Panc1 (cell line): ENCODE data around the gene ACOX3. TPM values are rescaled to one million over a fixed set of nuclear protein-coding genes. Genes with fewer than 3 reads are reported as not detected.

Source experiments
- ATAC-seq: fragments of 200-7000 bp; cut with Tn5 transposase; 2 replicates; pipeline ENCODE4 v1.9.1; 2020; ENCODE audit warnings: mild to moderate bottlenecking, moderate library complexity
- BruUV-seq: library from RNA; stranded (reverse); fragments of 400-500 nt; replicated peaks from 2 replicates; lab custom pipeline; 2021; lab: Mats Ljungman, UMichigan
- CTCF ChIA-PET: fragments of 300-600 bp; sonication (Branson Sonifier 250); formaldehyde crosslinking; loops from one replicate; lab custom pipeline; 2022; ENCODE audit warnings: antibody characterized with exemption; lab: Charles Lee
- POLR2A ChIA-PET: fragments of 300-600 bp; sonication (Branson Sonifier 250); formaldehyde crosslinking; loops from one replicate; lab custom pipeline; 2022; ENCODE audit warnings: antibody characterized with exemption; lab: Charles Lee
- DNase-seq: peaks from one replicate; pipeline ENCODE4 v3.0.0-alpha.2; 2010; ENCODE audit warnings: low read depth, low spot score
- H3K27ac ChIP-seq: 2 replicates; pipeline ENCODE4 v1.5.1; 2011; ENCODE audit warnings: mild to moderate bottlenecking, low read length, inconsistent platforms
- H3K27me3 ChIP-seq: fragments of 200-500 bp; sonication (Bioruptor generic); 2 replicates; pipeline ENCODE4 v1.6.0; 2014; ENCODE audit warnings: low read length, inconsistent platforms; ENCODE audit not compliant: control insufficient read depth, insufficient read depth
- H3K36me3 ChIP-seq: fragments of 200-500 bp; sonication (Bioruptor generic); 2 replicates; pipeline ENCODE4 v1.5.1; 2014; ENCODE audit warnings: inconsistent platforms, mild to moderate bottlenecking, low read length, moderate library complexity; ENCODE audit not compliant: control insufficient read depth, insufficient read depth
- H3K4me1 ChIP-seq: 2 replicates; pipeline ENCODE4 v1.5.1; 2011; ENCODE audit warnings: inconsistent platforms, mild to moderate bottlenecking, low read length, moderate library complexity; ENCODE audit not compliant: control insufficient read depth, insufficient read depth
- H3K4me3 ChIP-seq, 2 experiments: 2 replicates each; pipeline ENCODE4 v1.5.1; 2011 to 2012; ENCODE audit warnings: low read depth in 2 of 2, low read length in 2 of 2, mild to moderate bottlenecking in 2 of 2, inconsistent platforms in 1 of 2, moderate library complexity in 1 of 2
- H3K9me3 ChIP-seq: fragments of 200-500 bp; sonication (Bioruptor generic); 2 replicates; pipeline ENCODE4 v1.5.1; 2014; ENCODE audit warnings: low read depth, mild to moderate bottlenecking, inconsistent platforms, low read length, moderate library complexity; ENCODE audit not compliant: control insufficient read depth, insufficient read depth
- CTCF ChIP-seq: fragments of 450-650 bp; IDR thresholded peaks from 2 replicates; pipeline ENCODE4 v1.5.1; 2017; ENCODE audit warnings: mild to moderate bottlenecking
- POLR2AphosphoS5 ChIP-seq: IDR thresholded peaks from 2 replicates; pipeline ENCODE4 v1.6.1; 2012; ENCODE audit warnings: mild to moderate bottlenecking, low read depth, low read length, moderate library complexity
- SIN3A ChIP-seq: IDR thresholded peaks from 2 replicates; pipeline ENCODE4 v1.6.1; 2012; ENCODE audit warnings: low read depth, mild to moderate bottlenecking, low read length, moderate library complexity, borderline replicate concordance; ENCODE audit not compliant: insufficient read depth
- TCF7L2 ChIP-seq: IDR thresholded peaks from 2 replicates; pipeline ENCODE4 v1.6.1; 2011; ENCODE audit warnings: mild to moderate bottlenecking, low read depth, low read length, inconsistent platforms
- in situ Hi-C: cut with HindIII; loops from 2 replicates; pipeline ENCODE4 v1.10.0; 2016; ENCODE audit warnings: low sequenced_read_pairs, low pct_unique_long_range_greater_than_20kb
- intact Hi-C: fragments of 100-400 bp; cut with micrococcal nuclease; formaldehyde crosslinking; loops from one replicate; pipeline ENCODE4 v1.10.0; 2022; ENCODE audit not compliant: unreplicated experiment
- total RNA-seq: library from RNA; stranded (reverse); gene quantifications from one replicate; pipeline ENCODE4 v1.2.1, GENCODE V29; 2021; ENCODE audit not compliant: unreplicated experiment
- TF ChIP-seq, protein P1 (sequence below), 2 experiments: IDR thresholded peaks; 2 replicates each; pipeline ENCODE4 v1.6.1; 2011 to 2012; ENCODE audit warnings: low read depth in 2 of 2, control low read depth in 1 of 2, low read length in 1 of 2, mild to moderate bottlenecking in 1 of 2, moderate library complexity in 1 of 2; ENCODE audit not compliant: insufficient read depth in 1 of 2

Gene ACOX3
- total RNA-seq, 1 experiment from 2014 or later = 15.4 TPM

GRCh38 chr4:8321771-8322170 lies 118.8 kb downstream of the ACOX3 start:
- DNase-seq = no peak
- no TSS peak for BruUV-seq
- POLR2A ChIA-PET = no interaction called here
- H3K4me1 ChIP-seq = no peaks in the 10 kb centered on the region
- TF ChIP-seq CTCF = no peak
- TF ChIP-seq TCF7L2 = no peak
- TF ChIP-seq POLR2AphosphoS5 = no peak
- no peak for TF ChIP-seq SIN3A
- TF ChIP-seq, protein P1, sequence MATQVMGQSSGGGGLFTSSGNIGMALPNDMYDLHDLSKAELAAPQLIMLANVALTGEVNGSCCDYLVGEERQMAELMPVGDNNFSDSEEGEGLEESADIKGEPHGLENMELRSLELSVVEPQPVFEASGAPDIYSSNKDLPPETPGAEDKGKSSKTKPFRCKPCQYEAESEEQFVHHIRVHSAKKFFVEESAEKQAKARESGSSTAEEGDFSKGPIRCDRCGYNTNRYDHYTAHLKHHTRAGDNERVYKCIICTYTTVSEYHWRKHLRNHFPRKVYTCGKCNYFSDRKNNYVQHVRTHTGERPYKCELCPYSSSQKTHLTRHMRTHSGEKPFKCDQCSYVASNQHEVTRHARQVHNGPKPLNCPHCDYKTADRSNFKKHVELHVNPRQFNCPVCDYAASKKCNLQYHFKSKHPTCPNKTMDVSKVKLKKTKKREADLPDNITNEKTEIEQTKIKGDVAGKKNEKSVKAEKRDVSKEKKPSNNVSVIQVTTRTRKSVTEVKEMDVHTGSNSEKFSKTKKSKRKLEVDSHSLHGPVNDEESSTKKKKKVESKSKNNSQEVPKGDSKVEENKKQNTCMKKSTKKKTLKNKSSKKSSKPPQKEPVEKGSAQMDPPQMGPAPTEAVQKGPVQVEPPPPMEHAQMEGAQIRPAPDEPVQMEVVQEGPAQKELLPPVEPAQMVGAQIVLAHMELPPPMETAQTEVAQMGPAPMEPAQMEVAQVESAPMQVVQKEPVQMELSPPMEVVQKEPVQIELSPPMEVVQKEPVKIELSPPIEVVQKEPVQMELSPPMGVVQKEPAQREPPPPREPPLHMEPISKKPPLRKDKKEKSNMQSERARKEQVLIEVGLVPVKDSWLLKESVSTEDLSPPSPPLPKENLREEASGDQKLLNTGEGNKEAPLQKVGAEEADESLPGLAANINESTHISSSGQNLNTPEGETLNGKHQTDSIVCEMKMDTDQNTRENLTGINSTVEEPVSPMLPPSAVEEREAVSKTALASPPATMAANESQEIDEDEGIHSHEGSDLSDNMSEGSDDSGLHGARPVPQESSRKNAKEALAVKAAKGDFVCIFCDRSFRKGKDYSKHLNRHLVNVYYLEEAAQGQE (IDR thresholded peaks at IDR 0.05; ENCODE audit: insufficient read depth in 1 of 2, low read depth in 2 of 2, low read length in 1 of 2) = no peak
- intact Hi-C loops (no loop called here), in situ Hi-C loops (no loop called here)
- H3K27ac ChIP-seq = no peak overlapping the region
- CTCF ChIA-PET = no interaction called here
- no peak for ATAC-seq
- no peaks in the 10 kb centered on the region for H3K27me3 ChIP-seq
- no peaks in the 10 kb centered on the region for H3K9me3 ChIP-seq
- no peaks in the 10 kb centered on the region for H3K36me3 ChIP-seq
- H3K4me3 ChIP-seq = no peak overlapping the region

DNA sequence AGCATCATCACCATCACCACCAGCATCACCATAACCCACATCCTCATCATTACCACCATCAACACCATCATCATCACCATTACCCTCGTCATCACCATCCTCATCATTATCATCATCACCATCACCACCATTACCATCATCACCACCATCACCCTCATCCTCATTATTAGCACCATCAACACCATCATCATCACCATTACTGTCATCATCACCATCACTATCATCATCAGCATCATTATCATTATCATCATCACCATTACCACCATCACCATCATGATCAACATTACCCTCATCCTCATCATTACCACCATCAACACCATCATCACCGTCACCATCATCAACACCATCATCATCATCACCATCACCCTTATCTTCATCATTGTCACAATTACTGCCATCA lies 119.3 kb downstream of the ACOX3 start:
- Histone ChIP-seq H3K4me1 (peaks cover under 1% of the 10 kb centered on the region; the same call in 1 of the 2 replicates), H3K27me3 (no peaks in the 10 kb centered on the region), H3K27ac (no peak overlapping the region), H3K9me3 (no peaks in the 10 kb centered on the region), H3K4me3 (no peak overlapping the region), H3K36me3 (no peaks in the 10 kb centered on the region)
- no peak for TF ChIP-seq TCF7L2
- TF ChIP-seq SIN3A = no peak
- no peak for TF ChIP-seq CTCF
- TF ChIP-seq POLR2AphosphoS5 = no peak
- TF ChIP-seq, protein P1 (IDR thresholded peaks at IDR 0.05; ENCODE audit: insufficient read depth in 1 of 2, low read depth in 2 of 2, low read length in 1 of 2) = no peak
- intact Hi-C loops (no loop called here), in situ Hi-C loops (no loop called here)
- ATAC-seq (no peak), DNase-seq (no peak)
- no TSS peak for BruUV-seq
- ChIA-PET CTCF (no interaction called here), POLR2A (no interaction called here)
